Measurements from ENCODE around the gene CTBP2. TPM values are rescaled to one million over a fixed set of nuclear protein-coding genes. Genes with fewer than 3 reads are reported as not detected.

Gene CTBP2
- total and polyA plus RNA-seq, 2 of the 13 experiments (the other 11 are each of a cell fraction or from before 2014, with no cell fraction given): 0.08 TPM; not detected in 1

GRCh38 chr10:125062914-125063230, 97.5 kb downstream of the CTBP2 start:
- 25% methylated on average over 9 of the region's 9 CpGs for WGBS (ENCODE audit: low lambda C conversion rate)
- FAIRE-seq (no peak), ATAC-seq (no peak), DNase-seq (ENCODE audit: low spot score) (no peak)
- Histone ChIP-seq H3K36me3 (replicated peaks in 1 of 2; ENCODE audit: control insufficient read depth in 1 of 2, insufficient read depth in 2 of 2, low read length in 2 of 2) (no peaks in the 10 kb centered on the region), H3K4me2 (ENCODE audit: low read depth, low read length) (no peak overlapping the region), H4K20me1 (ENCODE audit: insufficient read depth, low read length) (no peaks in the 10 kb centered on the region), H3K27me3 (ENCODE audit: control insufficient read depth in 1 of 2, insufficient read depth in 2 of 2, low read length in 2 of 2) (peaks cover 4 to 46% of the 10 kb centered on the region in 2 experiments; a peak in 3 of 5 replicates), H3K4me3 (replicated peaks in 1 of 3; ENCODE audit: insufficient read depth in 1 of 3, low read depth in 2 of 3, low read length in 3 of 3) (no peak overlapping the region), H3K27ac (ENCODE audit: extremely low read length, insufficient read depth, low read length) (no peak overlapping the region), H2AFZ (ENCODE audit: low read length) (no peak overlapping the region), H3K9me3 (ENCODE audit: low read length) (no peaks in the 10 kb centered on the region), H3K79me2 (ENCODE audit: insufficient read depth, low read length) (no peaks in the 10 kb centered on the region), H3K9ac (ENCODE audit: insufficient read depth, low read depth, low read length) (no peak overlapping the region), H3K4me1 (ENCODE audit: insufficient read depth, low read length) (peaks cover 7% of the 10 kb centered on the region; the same call in 1 of the 2 replicates)
- no TSS peak for BruUV-seq (replicated peaks)
- ChIA-PET POLR2A (no interaction called here), CTCF (ENCODE audit: low intra/inter-chr PET ratio, low total read pairs) (no interaction called here)
- in situ Hi-C loops (cut with HindIII; ENCODE audit: extremely low pct_ligation_motif_present, low pct_unique_long_range_greater_than_20kb): no loop called here
- intact Hi-C loops (cut with micrococcal nuclease; ENCODE audit: unreplicated experiment): loop anchor here (5.0 kb wide), 1 partner anchor 61 kb away; no protein-coding TSS in a partner anchor
- no peak for TF ChIP-seq SMAD9 (CRISPR knock-in tag; IDR thresholded peaks at IDR 0.05)
- TF ChIP-seq RNF219 (CRISPR knock-in tag; IDR thresholded peaks at IDR 0.05): no peak
- TF ChIP-seq ZNF550 (CRISPR knock-in tag; IDR thresholded peaks at IDR 0.05; ENCODE audit: borderline replicate concordance): no peak
- TF ChIP-seq ZSCAN21 (CRISPR knock-in tag; IDR thresholded peaks at IDR 0.05; ENCODE audit: borderline replicate concordance): no peak
- TF ChIP-seq ZNF572 (CRISPR knock-in tag; IDR thresholded peaks at IDR 0.05): no peak
- no peak for TF ChIP-seq NKX3-1 (CRISPR knock-in tag; IDR thresholded peaks at IDR 0.05)
- no peak for TF ChIP-seq KMT2B (CRISPR knock-in tag; IDR thresholded peaks at IDR 0.05)
- no peak for TF ChIP-seq TP53 (CRISPR knock-in tag; conservative IDR thresholded peaks at IDR 0.05)
- no peak for TF ChIP-seq JDP2 (CRISPR knock-in tag; IDR thresholded peaks at IDR 0.05; ENCODE audit: borderline replicate concordance)
- TF ChIP-seq XBP1 (CRISPR knock-in tag; IDR thresholded peaks at IDR 0.05): no peak

Data from HepG2 (cell line).